Breast epithelium (tissue), 4 donors: ENCODE results near the gene SLC2A10. TPM values are rescaled to one million over a fixed set of nuclear protein-coding genes. Genes with fewer than 3 reads are reported as not detected.

Experiments
- DNase-seq, 2 donors: peaks; one replicate each; pipeline ENCODE4 v3.0.0-alpha.2; 2019; ENCODE audit warnings: low spot score in 2 of 2
- H3K27ac ChIP-seq, 2 donors: fragments of 200-600 bp; sonication (generic) in 1 of 2; one replicate each; pipeline ENCODE4 v1.5.1; 2016 to 2019; ENCODE audit warnings: mild to moderate bottlenecking in 1 of 2
- H3K27me3 ChIP-seq, 2 donors: fragments of 200-600 bp; sonication (generic) in 1 of 2; one replicate each; pipeline versions ENCODE4 v1.5.1 to v1.6.0; 2017 to 2019; ENCODE audit warnings: control low read depth in 1 of 2, mild to moderate bottlenecking in 1 of 2
- H3K36me3 ChIP-seq: fragments of 200-600 bp; one replicate; pipeline ENCODE4 v1.5.1; 2019
- H3K4me1 ChIP-seq, 2 donors: fragments of 200-600 bp; sonication (generic); one replicate each; pipeline ENCODE4 v1.5.1; 2016 to 2019; ENCODE audit warnings: control low read depth in 1 of 2
- H3K4me3 ChIP-seq, 3 donors: fragments of 200-600 bp; sonication (generic); 1 replicate in 2 of 3; 2 replicates in 1 of 3; pipeline ENCODE4 v1.5.1; 2016 to 2019; ENCODE audit warnings: mild to moderate bottlenecking in 3 of 3, moderate library complexity in 2 of 3
- H3K9me3 ChIP-seq, 2 donors: fragments of 200-600 bp; sonication (generic) in 1 of 2; one replicate each; pipeline ENCODE4 v1.5.1; 2016 to 2019; ENCODE audit warnings: control low read depth in 1 of 2
- POLR2A ChIP-seq: fragments of 450-650 bp; IDR thresholded peaks from one replicate; pipeline ENCODE4 v1.6.1; 2016; ENCODE audit warnings: antibody characterized with exemption, mild to moderate bottlenecking, moderate library complexity
- POLR2AphosphoS5 ChIP-seq, 3 donors: sonication (generic); formaldehyde crosslinking; IDR thresholded peaks; one replicate each; pipeline ENCODE4 v1.6.1; 2017; ENCODE audit warnings: antibody characterized with exemption in 3 of 3
- intact Hi-C: fragments of 100-400 bp; cut with DNase I; formaldehyde crosslinking; loops from one replicate; pipeline ENCODE4 v1.15.1; 2023; ENCODE audit warnings: low total_unique reads
- total RNA-seq, 3 donors: library from RNA; depleted of rRNA; stranded (reverse); fragments of >200 nt; gene quantifications; one replicate each; pipeline ENCODE4 v1.1.0, GENCODE V29; 2016
- TF ChIP-seq, protein P1 (sequence below), 3 donors: fragments of 450-650 bp; IDR thresholded peaks; one replicate each; pipeline ENCODE4 v1.5.1; 2016 to 2017; ENCODE audit warnings: antibody characterized with exemption in 3 of 3, mild to moderate bottlenecking in 3 of 3, moderate library complexity in 3 of 3

SLC2A10 gene
- total RNA-seq, 3 donors from 2014 or later = 19.8 to 42.9 (median 26.9) TPM

DNA sequence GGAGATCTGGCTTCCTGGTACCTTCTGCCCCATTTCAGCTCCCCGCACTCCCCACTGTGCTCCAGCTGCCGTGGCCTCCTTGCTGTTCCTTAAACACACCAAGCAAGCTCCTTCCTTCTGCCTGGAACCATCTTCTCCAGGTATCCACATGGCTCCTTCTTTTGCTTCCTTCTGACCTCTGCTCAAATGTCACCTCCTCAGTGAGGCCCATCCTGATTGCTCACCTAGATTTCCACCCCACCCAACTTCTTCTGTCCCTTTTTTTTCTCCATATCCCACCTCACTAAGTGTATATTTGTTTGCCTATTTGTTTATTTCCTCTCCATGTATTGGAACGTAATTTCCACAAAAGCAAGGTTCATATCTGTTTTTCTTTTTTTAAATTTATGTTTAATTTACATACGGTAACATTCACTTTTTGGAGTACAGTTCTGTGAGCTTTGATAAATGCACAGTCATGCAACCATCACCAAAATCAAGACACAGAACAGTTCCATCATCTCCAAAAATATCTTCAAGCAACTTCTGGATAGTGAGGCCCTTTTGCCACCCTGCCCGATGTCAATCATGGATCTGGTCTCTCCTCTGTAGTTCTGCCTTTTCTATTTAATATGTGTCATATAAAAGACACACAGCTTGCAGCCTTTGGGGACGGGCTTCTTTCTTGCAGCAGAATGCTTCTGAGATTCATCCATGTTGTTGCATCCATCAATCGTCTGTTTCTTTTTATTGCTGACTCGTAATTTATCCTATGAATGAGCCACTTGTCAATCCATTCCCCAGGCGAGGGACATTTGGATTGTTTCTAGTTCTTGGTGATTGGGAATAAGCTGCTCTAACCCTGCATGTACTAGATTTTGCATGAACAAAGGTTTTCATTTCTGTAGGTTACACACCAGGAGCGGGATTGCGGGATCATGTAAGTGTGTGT is 46.3 kb downstream of the SLC2A10 start:
- Histone ChIP-seq H3K4me3 (no peak overlapping the region), H3K9me3 (no peaks in the 10 kb centered on the region), H3K4me1 (peaks cover 0 to 4% of the 10 kb centered on the region in 2 donors), H3K27ac (no peak overlapping the region), H3K27me3 (no peaks in the 10 kb centered on the region), H3K36me3 (no peaks in the 10 kb centered on the region)
- TF ChIP-seq POLR2A (no peak), POLR2AphosphoS5 (IDR thresholded peaks at IDR 0.05) (no peak)
- TF ChIP-seq, protein P1, sequence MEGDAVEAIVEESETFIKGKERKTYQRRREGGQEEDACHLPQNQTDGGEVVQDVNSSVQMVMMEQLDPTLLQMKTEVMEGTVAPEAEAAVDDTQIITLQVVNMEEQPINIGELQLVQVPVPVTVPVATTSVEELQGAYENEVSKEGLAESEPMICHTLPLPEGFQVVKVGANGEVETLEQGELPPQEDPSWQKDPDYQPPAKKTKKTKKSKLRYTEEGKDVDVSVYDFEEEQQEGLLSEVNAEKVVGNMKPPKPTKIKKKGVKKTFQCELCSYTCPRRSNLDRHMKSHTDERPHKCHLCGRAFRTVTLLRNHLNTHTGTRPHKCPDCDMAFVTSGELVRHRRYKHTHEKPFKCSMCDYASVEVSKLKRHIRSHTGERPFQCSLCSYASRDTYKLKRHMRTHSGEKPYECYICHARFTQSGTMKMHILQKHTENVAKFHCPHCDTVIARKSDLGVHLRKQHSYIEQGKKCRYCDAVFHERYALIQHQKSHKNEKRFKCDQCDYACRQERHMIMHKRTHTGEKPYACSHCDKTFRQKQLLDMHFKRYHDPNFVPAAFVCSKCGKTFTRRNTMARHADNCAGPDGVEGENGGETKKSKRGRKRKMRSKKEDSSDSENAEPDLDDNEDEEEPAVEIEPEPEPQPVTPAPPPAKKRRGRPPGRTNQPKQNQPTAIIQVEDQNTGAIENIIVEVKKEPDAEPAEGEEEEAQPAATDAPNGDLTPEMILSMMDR (IDR thresholded peaks at IDR 0.05) = no peak
- intact Hi-C loops = no loop called here
- no peak for DNase-seq

DNA sequence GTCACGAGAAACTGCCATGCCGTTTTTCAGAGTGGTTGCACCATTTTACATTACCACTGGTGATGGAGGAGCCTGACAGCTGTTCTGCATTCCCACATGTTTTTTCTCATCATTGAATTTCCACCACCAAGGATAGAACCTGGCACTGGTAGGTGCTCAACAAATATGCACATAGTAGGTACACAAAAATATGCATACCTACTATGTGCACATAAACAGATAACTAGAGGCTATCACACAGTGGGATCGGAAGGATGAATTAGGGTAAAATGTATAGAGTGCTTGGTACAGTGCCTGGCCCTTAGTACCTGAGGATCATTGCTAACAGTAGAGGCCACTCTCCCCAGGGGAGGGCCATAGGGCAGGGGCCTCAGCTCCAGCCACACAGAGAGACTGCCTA is 47.0 kb downstream of the SLC2A10 start:
- Histone ChIP-seq H3K4me3 (no peak overlapping the region), H3K9me3 (no peaks in the 10 kb centered on the region), H3K36me3 (no peaks in the 10 kb centered on the region), H3K4me1 (peaks cover 0 to 4% of the 10 kb centered on the region in 2 donors), H3K27ac (no peak overlapping the region), H3K27me3 (no peaks in the 10 kb centered on the region)
- DNase-seq = no peak
- intact Hi-C loops = no loop called here
- TF ChIP-seq POLR2AphosphoS5 (IDR thresholded peaks at IDR 0.05) = no peak
- TF ChIP-seq, protein P1 (IDR thresholded peaks at IDR 0.05) = no peak
- no peak for TF ChIP-seq POLR2A

DNA sequence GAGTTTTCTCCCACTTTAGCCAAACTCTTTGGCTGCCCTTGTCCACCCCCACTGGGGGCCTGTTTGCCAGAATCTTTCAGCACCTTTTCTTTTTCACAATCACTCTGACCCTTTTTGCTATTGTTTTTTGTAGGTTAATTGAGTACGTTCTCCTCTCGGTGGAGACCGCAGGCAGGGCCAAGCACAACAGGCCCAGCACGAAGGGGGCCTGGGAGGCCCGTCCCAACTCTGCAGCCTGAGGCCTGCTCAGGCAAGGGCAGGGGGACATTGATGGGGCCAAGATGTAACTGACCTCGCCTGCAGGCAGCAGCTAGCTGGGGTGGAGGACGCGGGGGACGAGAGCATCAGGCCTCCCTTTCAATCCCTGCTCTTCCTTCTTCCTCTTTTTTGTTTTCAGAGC is 47.7 kb downstream of the SLC2A10 start:
- Histone ChIP-seq H3K9me3 (no peaks in the 10 kb centered on the region), H3K27ac (no peak overlapping the region), H3K4me1 (peaks cover 0 to 4% of the 10 kb centered on the region in 2 donors), H3K27me3 (no peaks in the 10 kb centered on the region), H3K4me3 (no peak overlapping the region), H3K36me3 (no peaks in the 10 kb centered on the region)
- intact Hi-C loops = no loop called here
- DNase-seq = no peak
- TF ChIP-seq POLR2AphosphoS5 (IDR thresholded peaks at IDR 0.05) (no peak), POLR2A (no peak)
- TF ChIP-seq, protein P1 (IDR thresholded peaks at IDR 0.05) = no peak

DNA sequence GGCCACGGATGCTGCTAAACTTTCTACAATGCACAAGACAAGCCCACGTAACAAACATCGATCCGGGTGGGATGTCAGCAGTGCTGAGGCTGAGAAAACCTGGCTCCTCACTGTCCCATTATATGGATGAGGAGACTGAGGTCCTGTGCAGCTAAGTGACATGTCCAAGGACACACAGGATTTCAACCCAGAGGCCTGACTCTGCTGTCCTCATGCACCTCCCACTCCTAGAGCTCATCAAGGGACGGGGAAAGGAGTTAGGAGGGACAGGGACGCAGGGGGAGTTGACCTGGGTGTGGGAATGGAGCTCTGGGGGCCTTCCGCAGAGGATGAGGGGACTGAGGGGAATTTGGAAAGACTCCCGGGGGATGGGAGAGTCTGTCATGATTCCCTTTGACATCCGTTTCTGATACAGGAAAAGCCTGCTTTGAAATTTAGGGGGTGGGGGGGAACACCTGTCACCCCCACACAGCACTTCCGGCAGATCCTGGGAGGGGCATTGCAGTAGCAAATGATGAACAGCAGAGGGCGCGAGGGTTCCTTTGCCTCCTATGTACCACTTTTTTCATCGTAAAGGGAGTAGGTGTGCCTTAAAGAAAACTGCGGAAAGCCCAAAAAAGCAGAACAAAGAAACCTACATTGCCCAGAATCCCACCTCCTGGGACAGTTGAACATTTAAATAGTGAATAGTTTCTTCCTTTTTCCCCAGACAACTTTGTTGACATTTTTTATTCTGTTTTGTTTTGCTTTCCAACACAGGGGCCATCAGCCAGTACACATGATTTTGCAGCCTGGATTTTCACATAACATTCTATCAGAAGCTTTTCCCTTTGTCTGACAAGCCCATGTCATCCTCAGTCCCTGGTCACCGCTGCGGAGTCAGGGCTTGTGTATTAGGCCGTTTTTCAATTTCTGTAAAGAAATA is 48.6 kb downstream of the SLC2A10 start:
- intact Hi-C loops = no loop called here
- H3K4me3 ChIP-seq = no peak overlapping the region
- peak in 1 of 2 donors; percentile 53 for DNase-seq
- no peaks in the 10 kb centered on the region for H3K9me3 ChIP-seq
- no peaks in the 10 kb centered on the region for H3K36me3 ChIP-seq
- H3K4me1 ChIP-seq = peaks cover 0 to 4% of the 10 kb centered on the region in 2 donors
- TF ChIP-seq, protein P1 (IDR thresholded peaks at IDR 0.05) = peak; percentile 85 to 96 (median 93)
- TF ChIP-seq POLR2A (no peak), POLR2AphosphoS5 (IDR thresholded peaks at IDR 0.05) (no peak)
- no peaks in the 10 kb centered on the region for H3K27me3 ChIP-seq
- no peak overlapping the region for H3K27ac ChIP-seq
